HG02623 (cell line): Measurements from ENCODE around the gene STYK1.
"Not testable (repeated sequence)": the region's sequence is repeated elsewhere in the genome, so short reads cannot be mapped to it uniquely, and the experiment has no call there.

ENCODE experiments used
- ATAC-seq: cut with Tn5 transposase; IDR thresholded peaks from one replicate; pipeline ENCODE4 v1.9.1; 2021; ENCODE audit warnings: moderate library complexity; ENCODE audit not compliant: unreplicated experiment

STYK1 gene

GRCh38 chr12:10689146-10689545 lies 15.3 kb upstream of the STYK1 start:
- ATAC-seq = no peak

- no peak for ATAC-seq
Measured at GRCh38 chr12:10688042-10688441, 14.2 kb upstream of the STYK1 start.

GRCh38 chr12:10672231-10672868 lies 1.5 kb downstream of the STYK1 start:
- ATAC-seq = no peak

- ATAC-seq = no peak
Measured at GRCh38 chr12:10669533-10669932, 4.3 kb downstream of the STYK1 start.

- ATAC-seq = no peak
Measured at GRCh38 chr12:10668526-10668925, 5.3 kb downstream of the STYK1 start.

- no peak for ATAC-seq
Measured at GRCh38 chr12:10667581-10667980, 6.3 kb downstream of the STYK1 start.

- ATAC-seq = no peak
Measured at GRCh38 chr12:10664499-10664898, 9.4 kb downstream of the STYK1 start.

- ATAC-seq = no peak
Measured at GRCh38 chr12:10663869-10664268, 10.0 kb downstream of the STYK1 start.

GRCh38 chr12:10661338-10661737 lies 12.5 kb downstream of the STYK1 start:
- no peak for ATAC-seq

GRCh38 chr12:10654003-10654402 lies 19.8 kb downstream of the STYK1 start:
- no peak for ATAC-seq

- ATAC-seq = no peak
Measured at GRCh38 chr12:10652192-10652591, 21.7 kb downstream of the STYK1 start.

GRCh38 chr12:10646576-10646975 lies 27.3 kb downstream of the STYK1 start:
- not testable (repeated sequence) for ATAC-seq

GRCh38 chr12:10645910-10646309 lies 27.9 kb downstream of the STYK1 start:
- no peak for ATAC-seq

- no peak for ATAC-seq
Measured at GRCh38 chr12:10641735-10642500, 31.9 kb downstream of the STYK1 start.

GRCh38 chr12:10638728-10639127 lies 35.1 kb downstream of the STYK1 start:
- no peak for ATAC-seq

GRCh38 chr12:10636611-10637010 lies 37.2 kb downstream of the STYK1 start:
- ATAC-seq = no peak

- ATAC-seq = no peak
Measured at GRCh38 chr12:10636124-10636523, 37.7 kb downstream of the STYK1 start.

GRCh38 chr12:10635306-10635705 lies 38.5 kb downstream of the STYK1 start:
- ATAC-seq = no peak

GRCh38 chr12:10634427-10634826 lies 39.4 kb downstream of the STYK1 start:
- ATAC-seq = no peak

GRCh38 chr12:10633541-10633940 lies 40.3 kb downstream of the STYK1 start:
- no peak for ATAC-seq

GRCh38 chr12:10632226-10632625 lies 41.6 kb downstream of the STYK1 start:
- no peak for ATAC-seq

- no peak for ATAC-seq
Measured at GRCh38 chr12:10624605-10625004, 49.2 kb downstream of the STYK1 start.

- no peak for ATAC-seq
Measured at GRCh38 chr12:10623131-10623530, 50.7 kb downstream of the STYK1 start.
